Activated B cell treated with CpG ODN at 0.5 μM for 24 hours (primary cell): ENCODE data around the gene MYB. TPM values are rescaled to one million over a fixed set of nuclear protein-coding genes. Genes with fewer than 3 reads are reported as not detected.

ENCODE experiments used
- ATAC-seq: fragments of 200-7000 bp; cut with Tn5 transposase; one replicate; pipeline ENCODE4 v1.10.0; 2021; ENCODE audit warnings: low read depth, mild to moderate bottlenecking, moderate library complexity
- CTCF ChIA-PET: fragments of 350-600 bp; sonication (Branson Sonifier 250); formaldehyde crosslinking; loops from one replicate; lab custom pipeline; 2021; ENCODE audit warnings: antibody characterized with exemption; lab: Charles Lee
- POLR2A ChIA-PET: fragments of 350-600 bp; sonication (Branson Sonifier 250); formaldehyde crosslinking; loops from one replicate; lab custom pipeline; 2021; ENCODE audit warnings: antibody characterized with exemption; lab: Charles Lee
- DNase-seq: peaks from one replicate; pipeline ENCODE4 v3.0.0; 2022
- H3K27ac Mint-ChIP-seq: one replicate; pipeline ENCODE4 v1.8.0; 2020; ENCODE audit warnings: mixed read lengths
- H3K27me3 Mint-ChIP-seq: one replicate; pipeline ENCODE4 v1.8.0; 2021; ENCODE audit warnings: mixed read lengths
- H3K36me3 Mint-ChIP-seq: one replicate; pipeline ENCODE4 v1.8.0; 2021; ENCODE audit warnings: low read depth, mixed read lengths
- H3K4me1 Mint-ChIP-seq: one replicate; pipeline ENCODE4 v1.8.0; 2021; ENCODE audit warnings: mixed read lengths
- H3K4me3 Mint-ChIP-seq: one replicate; pipeline ENCODE4 v1.8.0; 2020; ENCODE audit warnings: mild to moderate bottlenecking, mixed read lengths
- H3K9me3 Mint-ChIP-seq: one replicate; pipeline ENCODE4 v1.8.0; 2020; ENCODE audit warnings: mixed read lengths
- intact Hi-C: fragments of 100-400 bp; cut with micrococcal nuclease; formaldehyde crosslinking; loops from one replicate; pipeline ENCODE4 v1.15.1; 2024
- total RNA-seq: library from RNA; stranded (reverse); gene quantifications from 2 replicates; pipeline ENCODE4 v1.2.3, GENCODE V29; 2022
- TF ChIP-seq, protein P1 (sequence below): fragments of 200-600 bp; IDR thresholded peaks from one replicate; pipeline ENCODE4 v1.8.0; 2022; ENCODE audit warnings: antibody characterized with exemption, mild to moderate bottlenecking

The MYB gene
- total RNA-seq, 1 donor from 2014 or later = 3.2 TPM

DNA sequence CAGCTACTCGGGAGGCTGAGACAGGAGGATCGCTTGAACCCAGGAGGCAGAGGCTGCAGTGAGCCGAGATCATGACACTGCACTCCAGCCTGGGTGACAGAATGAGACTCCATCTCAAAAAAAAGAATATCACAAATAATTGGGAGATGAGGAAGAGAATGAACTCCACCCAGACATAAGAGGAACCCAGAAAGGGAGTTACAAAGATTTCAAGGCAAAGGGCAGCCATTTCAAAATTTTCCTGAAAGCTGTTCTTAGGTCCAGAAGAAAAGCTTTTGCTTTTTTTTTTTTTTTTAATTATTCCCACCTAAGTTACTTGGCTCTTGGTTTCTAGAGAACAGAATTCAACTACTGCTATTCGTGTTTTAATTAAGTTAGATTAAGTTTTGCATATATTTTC is 23.8 kb downstream of the MYB start:
- Mint-ChIP-seq H3K36me3 (no peaks in the 10 kb centered on the region), H3K4me3 (no peak overlapping the region), H3K9me3 (no peaks in the 10 kb centered on the region), H3K4me1 (peaks cover 4% of the 10 kb centered on the region), H3K27ac (no peak overlapping the region), H3K27me3 (no peaks in the 10 kb centered on the region)
- TF ChIP-seq, protein P1, sequence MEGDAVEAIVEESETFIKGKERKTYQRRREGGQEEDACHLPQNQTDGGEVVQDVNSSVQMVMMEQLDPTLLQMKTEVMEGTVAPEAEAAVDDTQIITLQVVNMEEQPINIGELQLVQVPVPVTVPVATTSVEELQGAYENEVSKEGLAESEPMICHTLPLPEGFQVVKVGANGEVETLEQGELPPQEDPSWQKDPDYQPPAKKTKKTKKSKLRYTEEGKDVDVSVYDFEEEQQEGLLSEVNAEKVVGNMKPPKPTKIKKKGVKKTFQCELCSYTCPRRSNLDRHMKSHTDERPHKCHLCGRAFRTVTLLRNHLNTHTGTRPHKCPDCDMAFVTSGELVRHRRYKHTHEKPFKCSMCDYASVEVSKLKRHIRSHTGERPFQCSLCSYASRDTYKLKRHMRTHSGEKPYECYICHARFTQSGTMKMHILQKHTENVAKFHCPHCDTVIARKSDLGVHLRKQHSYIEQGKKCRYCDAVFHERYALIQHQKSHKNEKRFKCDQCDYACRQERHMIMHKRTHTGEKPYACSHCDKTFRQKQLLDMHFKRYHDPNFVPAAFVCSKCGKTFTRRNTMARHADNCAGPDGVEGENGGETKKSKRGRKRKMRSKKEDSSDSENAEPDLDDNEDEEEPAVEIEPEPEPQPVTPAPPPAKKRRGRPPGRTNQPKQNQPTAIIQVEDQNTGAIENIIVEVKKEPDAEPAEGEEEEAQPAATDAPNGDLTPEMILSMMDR = no peak
- DNase-seq (no peak), ATAC-seq (no peak)
- intact Hi-C loops = loop anchor here (1.0 kb wide), 1 partner anchor 14 kb away; no protein-coding TSS in a partner anchor
- ChIA-PET CTCF (no interaction called here), POLR2A (no interaction called here)

- Mint-ChIP-seq H3K27ac (peak overlapping the region; percentile 44), H3K4me1 (peaks cover 9% of the 10 kb centered on the region), H3K9me3 (no peaks in the 10 kb centered on the region), H3K36me3 (no peaks in the 10 kb centered on the region), H3K4me3 (peak overlapping the region; percentile 72), H3K27me3 (no peaks in the 10 kb centered on the region)
- CTCF ChIA-PET = no interaction called here
- POLR2A ChIA-PET = no interaction called here
- TF ChIP-seq, protein P1 = no peak
- ATAC-seq (peak; percentile 57), DNase-seq (no peak)
- intact Hi-C loops = no loop called here
Measured at GRCh38 chr6:135209803-135210202, 28.7 kb downstream of the MYB start.

DNA sequence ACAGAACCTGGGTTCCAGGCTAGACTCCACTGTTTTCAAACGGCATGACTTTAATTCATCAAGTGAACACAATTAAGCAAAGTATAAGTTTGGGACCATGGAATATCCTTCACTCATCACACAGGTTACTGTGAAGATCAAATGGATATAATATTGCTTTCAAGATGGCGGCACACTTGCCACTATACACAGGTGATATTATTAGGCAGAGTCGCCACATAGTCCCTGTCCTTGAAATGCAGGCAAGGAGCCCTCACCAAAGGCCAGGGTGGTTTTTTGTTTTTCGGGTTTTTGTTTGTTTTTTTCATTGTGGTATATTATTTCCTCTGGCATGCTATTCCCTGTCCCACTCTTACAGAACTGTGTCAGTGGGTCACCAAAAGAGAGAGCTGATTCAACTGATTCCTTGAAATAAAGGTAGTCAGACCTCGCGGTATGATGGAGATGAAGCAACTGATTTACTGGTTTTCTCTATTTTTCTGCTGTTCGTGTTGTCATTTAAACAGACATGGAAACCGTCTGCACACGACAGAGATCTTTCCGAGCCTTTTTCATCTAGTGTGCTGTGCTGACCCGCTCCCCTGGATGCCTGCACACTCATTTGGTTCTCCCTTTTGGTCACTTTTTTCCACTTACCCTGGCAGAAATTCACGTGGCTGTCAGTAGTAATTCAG is 29.7 kb downstream of the MYB start:
- DNase-seq (no peak), ATAC-seq (no peak)
- H3K27me3 Mint-ChIP-seq = no peaks in the 10 kb centered on the region
- no peaks in the 10 kb centered on the region for H3K9me3 Mint-ChIP-seq
- POLR2A ChIA-PET = interaction anchor here (0.5 kb wide), 1 partner anchor 28 kb away, joined by 3 read pairs; no protein-coding TSS in a partner anchor
- CTCF ChIA-PET = no interaction called here
- intact Hi-C loops = no loop called here
- H3K27ac Mint-ChIP-seq = no peak overlapping the region
- TF ChIP-seq, protein P1 = no peak
- H3K36me3 Mint-ChIP-seq = no peaks in the 10 kb centered on the region
- H3K4me1 Mint-ChIP-seq = peaks cover 9% of the 10 kb centered on the region
- H3K4me3 Mint-ChIP-seq = no peak overlapping the region

- intact Hi-C loops = no loop called here
- CTCF ChIA-PET = no interaction called here
- peaks cover 9% of the 10 kb centered on the region for H3K4me1 Mint-ChIP-seq
Measured at GRCh38 chr6:135211306-135211702, 30.2 kb downstream of the MYB start.

GRCh38 chr6:135212020-135212806 is 31.1 kb downstream of the MYB start:
- Mint-ChIP-seq H3K4me3 (no peak overlapping the region), H3K4me1 (peaks cover 9% of the 10 kb centered on the region), H3K27ac (no peak overlapping the region), H3K9me3 (no peaks in the 10 kb centered on the region), H3K27me3 (no peaks in the 10 kb centered on the region), H3K36me3 (no peaks in the 10 kb centered on the region)
- CTCF ChIA-PET = no interaction called here
- TF ChIP-seq, protein P1 = no peak
- ATAC-seq = no peak
- POLR2A ChIA-PET = no interaction called here
- DNase-seq = no peak
- intact Hi-C loops = no loop called here

More at GRCh38 chr6:135211306-135211702, 30.2 kb downstream of the MYB start:
- Mint-ChIP-seq H3K4me3 (no peak overlapping the region), H3K27ac (no peak overlapping the region), H3K9me3 (no peaks in the 10 kb centered on the region), H3K27me3 (no peaks in the 10 kb centered on the region), H3K36me3 (no peaks in the 10 kb centered on the region)
- ATAC-seq (no peak), DNase-seq (no peak)
- TF ChIP-seq, protein P1 = no peak
- POLR2A ChIA-PET = interaction anchor here (0.5 kb wide), 1 partner anchor 29 kb away, joined by 3 read pairs; no protein-coding TSS in a partner anchor
